K562 (cell line): ENCODE data around the gene IRF3. TPM values are rescaled to one million over a fixed set of nuclear protein-coding genes. Genes with fewer than 3 reads are reported as not detected.

Source experiments
- ELK3 ChIP-seq: fragments of 450-650 bp; formaldehyde crosslinking; IDR thresholded peaks from 2 replicates; pipeline ENCODE4 v1.4.0; 2020; ENCODE audit warnings: mild to moderate bottlenecking
- ETV5 ChIP-seq: sonication (generic); formaldehyde crosslinking; IDR thresholded peaks from 2 replicates; pipeline ENCODE4 v1.4.0; 2020; ENCODE audit warnings: low read depth, mild to moderate bottlenecking, missing genetic modification reagents
- FOXK2 ChIP-seq, 2 experiments: fragments of 450-650 bp; IDR thresholded peaks in 1 of 2; conservative IDR thresholded peaks in 1 of 2; 2 replicates each; pipeline ENCODE4 v1.6.1; 2016; ENCODE audit warnings: low read depth in 2 of 2, mild to moderate bottlenecking in 1 of 2
- HINFP ChIP-seq: fragments of 450-650 bp; conservative IDR thresholded peaks from 2 replicates; pipeline ENCODE4 v1.6.1; 2016; ENCODE audit warnings: missing genetic modification characterization, low read depth, mild to moderate bottlenecking, control low read depth, missing compliant biosample characterization
- RFX7 ChIP-seq: fragments of 250-450 bp; sonication (Bioruptor Pico); IDR thresholded peaks from 2 replicates; pipeline ENCODE4 v1.5.1; 2021; ENCODE audit warnings: mild to moderate bottlenecking
- ZFP30 ChIP-seq: fragments of 250-450 bp; sonication (Bioruptor Pico); IDR thresholded peaks from 2 replicates; pipeline ENCODE4 v1.8.0; 2022; ENCODE audit warnings: moderate library complexity, mild to moderate bottlenecking, inconsistent platforms, borderline replicate concordance
- ZNF253 ChIP-seq: fragments of 250-450 bp; sonication (Bioruptor Pico); conservative IDR thresholded peaks from 2 replicates; pipeline ENCODE4 v1.6.1; 2021; ENCODE audit warnings: mild to moderate bottlenecking
- ZNF316 ChIP-seq: fragments of 450-650 bp; IDR thresholded peaks from 2 replicates; pipeline ENCODE4 v1.6.1; 2016
- ZNF347 ChIP-seq: fragments of 450-650 bp; formaldehyde crosslinking; IDR thresholded peaks from 2 replicates; pipeline ENCODE4 v1.4.0; 2020; ENCODE audit warnings: low read depth, mild to moderate bottlenecking, moderate library complexity
- ZNF436 ChIP-seq: fragments of 250-450, 450-650 bp; sonication (Bioruptor Pico); formaldehyde crosslinking; IDR thresholded peaks from 2 replicates; pipeline ENCODE4 v1.7.0; 2020; ENCODE audit warnings: mild to moderate bottlenecking
- ZNF518B ChIP-seq: fragments of 250-450 bp; sonication (Bioruptor Pico); IDR thresholded peaks from 2 replicates; pipeline ENCODE4 v1.5.0; 2021; ENCODE audit warnings: mild to moderate bottlenecking, moderate library complexity
- polyA plus RNA-seq, 8 experiments: library from polyadenylated mRNA; depleted of rRNA in 4 of 8; stranded (reverse) in 5 of 8; unstranded in 3 of 8; fragments of >200 nt; fragmentation: Nextera tagmentation in 2 of 8; fragmentation: Illumina TruSeq in 1 of 8; extraction: Ambion mirVana in 2 of 8; extraction: Trizol in 1 of 8; gene quantifications; 2 replicates each; pipeline versions ENCODE4 v1.2.1 to v1.2.3, GENCODE V29; 2011 to 2014; ENCODE audit warnings: inconsistent platforms in 1 of 8, missing spikeins in 1 of 8
- total RNA-seq, 7 experiments: library from RNA; depleted of rRNA in 6 of 7; stranded (reverse); fragments of >200 nt in 6 of 7; fragmentation: Illumina TruSeq in 2 of 7; extraction: Trizol in 2 of 7; gene quantifications; 2 replicates each; pipeline versions ENCODE4 v1.2.1 to v1.2.3, GENCODE V29; 2011 to 2021; ENCODE audit warnings: low replicate concordance in 1 of 7

The IRF3 gene
- total and polyA plus RNA-seq, 9 of the 15 experiments (the other 6 are each of a cell fraction or from before 2014, with no cell fraction given), result 7.5 to 145 (median 65.4) TPM

GRCh38 chr19:49643466-49643865 lies 22.2 kb downstream of the IRF3 start (continued):
- no peak for TF ChIP-seq ZNF518B (CRISPR knock-in tag)
- no peak for TF ChIP-seq ELK3
- no peak for TF ChIP-seq ZNF347 (CRISPR knock-in tag)
- peak in 1 of 2 experiments; percentile 14; a peak in 1 of 4 replicates for TF ChIP-seq FOXK2 (conservative IDR thresholded peaks at IDR 0.05 in 1 of 2, IDR thresholded peaks at IDR 0.05 in 1 of 2; ENCODE audit: low read depth in 2 of 2)
- 0 out of 2 replicates have a peak, but pooled peaks have one; percentile 16 for TF ChIP-seq ZNF316
- no peak for TF ChIP-seq RFX7
- TF ChIP-seq ETV5 (CRISPR knock-in tag), result no peak
- TF ChIP-seq ZNF253 (CRISPR knock-in tag), result no peak
- no peak for TF ChIP-seq ZFP30 (CRISPR knock-in tag)
- no peak for TF ChIP-seq ZNF436 (CRISPR knock-in tag)
- no peak for TF ChIP-seq HINFP (tag)
- TF ChIP-seq, all 486 proteins: peak for 9
